RWPE2 (cell line): ENCODE results near the gene SORL1.

Experiments used
- ATAC-seq: fragments of 200-7000 bp; cut with Tn5 transposase; 3 replicates; pipeline ENCODE4 v1.9.1; 2021; ENCODE audit warnings: low read depth
- DNase-seq: peaks from one replicate; pipeline ENCODE4 v3.0.0-alpha.2; 2020; ENCODE audit warnings: low spot score
- H3K27ac ChIP-seq: fragments of 450-650 bp; 2 replicates; pipeline ENCODE4 v1.5.1; 2017; ENCODE audit warnings: mild to moderate bottlenecking; ENCODE audit not compliant: poor library complexity, severe bottlenecking
- H3K27me3 ChIP-seq: fragments of 250-450 bp; sonication (Bioruptor Pico); 2 replicates; pipeline ENCODE4 v1.5.1; 2021; ENCODE audit warnings: mild to moderate bottlenecking, moderate library complexity; ENCODE audit not compliant: insufficient read depth, poor library complexity, severe bottlenecking
- H3K36me3 ChIP-seq: fragments of 250-450 bp; sonication (Bioruptor Pico); 2 replicates; pipeline ENCODE4 v1.5.1; 2020; ENCODE audit warnings: low read depth, mild to moderate bottlenecking, moderate library complexity
- H3K4me1 ChIP-seq: fragments of 250-450 bp; sonication (Bioruptor Pico); 2 replicates; pipeline ENCODE4 v1.5.1; 2021; ENCODE audit warnings: mild to moderate bottlenecking, moderate library complexity; ENCODE audit not compliant: insufficient read depth, poor library complexity, severe bottlenecking
- H3K4me3 ChIP-seq: fragments of 250-450 bp; sonication (Bioruptor Pico); 2 replicates; pipeline ENCODE4 v1.5.1; 2021; ENCODE audit warnings: mild to moderate bottlenecking, moderate library complexity; ENCODE audit not compliant: severe bottlenecking
- H3K9me3 ChIP-seq: fragments of 250-450 bp; sonication (Bioruptor Pico); 2 replicates; pipeline ENCODE4 v1.5.1; 2021; ENCODE audit warnings: mild to moderate bottlenecking, moderate library complexity; ENCODE audit not compliant: severe bottlenecking
- TF ChIP-seq, protein P1 (sequence below): fragments of 450-650 bp; IDR thresholded peaks from one replicate; pipeline ENCODE4 v1.5.1; 2017; ENCODE audit warnings: mild to moderate bottlenecking, moderate library complexity; ENCODE audit not compliant: poor library complexity, severe bottlenecking

SORL1 gene

DNA sequence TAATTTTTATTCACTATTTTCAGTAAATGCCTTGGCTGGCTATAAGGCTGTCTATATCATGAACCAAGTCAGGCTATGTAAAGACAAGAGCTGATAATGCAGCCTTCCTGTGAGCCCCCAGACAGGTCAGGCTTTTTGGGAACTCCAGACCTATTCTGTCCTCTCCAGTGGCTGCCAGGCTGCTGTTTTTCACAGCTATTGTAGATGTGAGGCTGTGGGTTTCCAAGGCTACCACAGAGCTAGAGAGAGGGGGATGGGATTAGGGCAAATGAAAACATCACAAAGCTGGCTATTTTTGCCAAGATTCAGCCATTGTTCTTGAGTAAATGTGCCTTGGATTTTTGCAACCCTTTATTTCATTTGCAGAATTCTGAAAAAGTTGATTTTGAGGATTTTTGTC is 56.3 kb downstream of the SORL1 start:
- H3K27ac ChIP-seq: no peak overlapping the region
- no peaks in the 10 kb centered on the region for H3K4me1 ChIP-seq
- ATAC-seq (no peak), DNase-seq (no peak)
- peaks cover 4% of the 10 kb centered on the region for H3K9me3 ChIP-seq
- TF ChIP-seq, protein P1, sequence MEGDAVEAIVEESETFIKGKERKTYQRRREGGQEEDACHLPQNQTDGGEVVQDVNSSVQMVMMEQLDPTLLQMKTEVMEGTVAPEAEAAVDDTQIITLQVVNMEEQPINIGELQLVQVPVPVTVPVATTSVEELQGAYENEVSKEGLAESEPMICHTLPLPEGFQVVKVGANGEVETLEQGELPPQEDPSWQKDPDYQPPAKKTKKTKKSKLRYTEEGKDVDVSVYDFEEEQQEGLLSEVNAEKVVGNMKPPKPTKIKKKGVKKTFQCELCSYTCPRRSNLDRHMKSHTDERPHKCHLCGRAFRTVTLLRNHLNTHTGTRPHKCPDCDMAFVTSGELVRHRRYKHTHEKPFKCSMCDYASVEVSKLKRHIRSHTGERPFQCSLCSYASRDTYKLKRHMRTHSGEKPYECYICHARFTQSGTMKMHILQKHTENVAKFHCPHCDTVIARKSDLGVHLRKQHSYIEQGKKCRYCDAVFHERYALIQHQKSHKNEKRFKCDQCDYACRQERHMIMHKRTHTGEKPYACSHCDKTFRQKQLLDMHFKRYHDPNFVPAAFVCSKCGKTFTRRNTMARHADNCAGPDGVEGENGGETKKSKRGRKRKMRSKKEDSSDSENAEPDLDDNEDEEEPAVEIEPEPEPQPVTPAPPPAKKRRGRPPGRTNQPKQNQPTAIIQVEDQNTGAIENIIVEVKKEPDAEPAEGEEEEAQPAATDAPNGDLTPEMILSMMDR: no peak
- peaks cover 4% of the 10 kb centered on the region; the same call in 1 of the 2 replicates for H3K36me3 ChIP-seq
- no peaks in the 10 kb centered on the region for H3K27me3 ChIP-seq
- no peak overlapping the region for H3K4me3 ChIP-seq

DNA sequence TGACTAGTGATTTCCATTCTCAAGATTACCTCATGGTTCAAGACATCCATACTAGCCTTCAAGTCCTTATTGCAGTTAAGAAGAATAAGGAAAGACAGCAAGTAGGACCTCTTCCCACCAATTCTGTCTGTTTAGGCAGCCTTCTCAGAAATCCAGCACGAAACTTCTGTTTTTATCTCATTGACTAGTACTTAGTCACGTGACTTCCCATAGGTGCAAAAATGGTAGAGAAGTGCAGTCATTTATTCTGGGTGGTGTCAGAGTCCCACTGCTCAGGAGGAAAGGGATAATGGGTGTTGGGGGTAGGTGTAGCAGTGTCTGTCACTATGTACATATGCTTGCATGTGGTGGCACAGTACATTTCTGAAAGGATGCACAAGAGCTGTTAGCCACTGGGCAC is 58.3 kb downstream of the SORL1 start:
- ATAC-seq: no peak
- H3K9me3 ChIP-seq: peaks cover 2% of the 10 kb centered on the region
- no peak for DNase-seq
- no peak overlapping the region for H3K27ac ChIP-seq
- TF ChIP-seq, protein P1: no peak
- no peak overlapping the region for H3K4me3 ChIP-seq
- H3K36me3 ChIP-seq: peaks cover under 1% of the 10 kb centered on the region; the same call in 1 of the 2 replicates
- H3K4me1 ChIP-seq: no peaks in the 10 kb centered on the region
- H3K27me3 ChIP-seq: no peaks in the 10 kb centered on the region

DNA sequence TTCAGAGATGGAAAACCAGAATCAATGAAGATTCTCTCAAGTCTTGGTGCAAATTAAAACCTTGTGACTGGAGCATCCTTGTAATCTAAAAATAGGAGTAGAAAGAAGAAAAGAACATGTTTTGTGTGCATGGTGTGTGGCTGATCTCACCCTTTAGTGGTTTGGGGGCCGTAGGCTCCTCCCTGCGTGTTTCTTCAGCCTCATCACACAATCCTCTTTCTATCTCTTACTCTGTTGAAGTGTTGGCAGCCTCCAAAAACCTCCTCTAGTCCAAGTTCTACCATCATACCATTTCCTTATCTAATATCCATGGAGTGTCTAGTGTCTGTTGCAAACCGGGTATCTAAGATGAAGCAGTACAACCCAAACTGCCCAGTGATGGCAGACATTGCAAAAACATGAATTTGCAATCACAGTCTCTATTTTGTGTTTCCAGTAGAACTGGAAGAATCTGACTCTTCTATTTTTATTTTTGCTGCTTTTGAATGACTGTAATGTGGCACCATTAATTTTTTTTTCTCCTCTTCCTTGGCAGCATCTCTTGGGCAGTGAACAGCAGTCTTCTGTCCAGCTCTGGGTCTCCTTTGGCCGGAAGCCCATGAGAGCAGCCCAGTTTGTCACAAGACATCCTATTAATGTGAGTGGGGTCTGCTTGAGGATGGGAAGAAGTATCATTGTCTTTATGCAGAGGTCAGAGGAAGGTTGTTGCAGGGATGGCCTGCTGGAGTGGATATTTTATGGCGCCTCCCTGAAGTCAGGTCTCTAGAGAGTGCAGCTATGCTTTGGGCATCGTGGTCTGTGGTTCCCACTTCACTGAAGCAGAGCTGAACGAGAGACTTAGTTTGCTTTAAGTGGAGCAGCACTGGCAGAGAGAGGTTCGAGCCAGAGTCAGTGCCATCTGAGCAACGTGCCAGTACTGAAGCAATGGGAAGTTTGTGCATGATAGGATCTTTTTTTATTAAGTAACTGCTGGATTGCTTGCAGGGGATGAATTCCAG is 60.7 kb downstream of the SORL1 start:
- Histone ChIP-seq H3K27me3 (no peaks in the 10 kb centered on the region), H3K36me3 (no peaks in the 10 kb centered on the region), H3K4me3 (no peak overlapping the region), H3K4me1 (no peaks in the 10 kb centered on the region), H3K27ac (no peak overlapping the region), H3K9me3 (no peaks in the 10 kb centered on the region)
- DNase-seq (no peak), ATAC-seq (no peak)
- TF ChIP-seq, protein P1: no peak

DNA sequence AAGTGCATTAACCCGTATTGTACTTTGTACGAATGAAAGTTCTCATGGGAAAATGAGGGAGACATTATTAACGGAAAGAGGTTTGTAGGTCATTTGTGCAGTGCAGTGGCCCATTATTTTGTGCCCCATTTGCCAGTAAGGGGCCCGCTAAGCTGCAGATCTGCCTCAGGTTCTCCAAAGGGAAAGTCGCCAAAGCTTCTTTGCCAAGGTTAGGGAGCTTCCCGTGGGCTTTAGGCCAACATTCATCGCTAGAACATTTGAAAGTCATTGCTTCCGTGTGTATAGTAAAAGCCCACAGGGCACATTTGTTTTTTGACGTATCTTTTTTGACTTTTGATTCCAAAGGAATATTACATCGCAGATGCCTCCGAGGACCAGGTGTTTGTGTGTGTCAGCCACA is 61.7 kb downstream of the SORL1 start:
- ATAC-seq: no peak
- no peaks in the 10 kb centered on the region for H3K36me3 ChIP-seq
- TF ChIP-seq, protein P1: no peak
- no peak overlapping the region for H3K4me3 ChIP-seq
- H3K9me3 ChIP-seq: no peaks in the 10 kb centered on the region
- H3K4me1 ChIP-seq: no peaks in the 10 kb centered on the region
- DNase-seq: no peak
- no peak overlapping the region for H3K27ac ChIP-seq
- no peaks in the 10 kb centered on the region for H3K27me3 ChIP-seq
